Neural progenitor cell (in vitro differentiated cells): ENCODE data around the gene SDK1.

Experiments
- EZH2 ChIP-seq: fragments of 200-600 bp; sonication (generic); IDR thresholded peaks from 2 replicates; pipeline ENCODE4 v1.6.1; 2017; ENCODE audit warnings: antibody characterized with exemption, mild to moderate bottlenecking, moderate library complexity
- TF ChIP-seq, protein P1 (sequence below): fragments of 200-600 bp; sonication (generic); IDR thresholded peaks from 2 replicates; pipeline ENCODE4 v1.5.1; 2017; ENCODE audit warnings: antibody characterized with exemption, mild to moderate bottlenecking

DNA sequence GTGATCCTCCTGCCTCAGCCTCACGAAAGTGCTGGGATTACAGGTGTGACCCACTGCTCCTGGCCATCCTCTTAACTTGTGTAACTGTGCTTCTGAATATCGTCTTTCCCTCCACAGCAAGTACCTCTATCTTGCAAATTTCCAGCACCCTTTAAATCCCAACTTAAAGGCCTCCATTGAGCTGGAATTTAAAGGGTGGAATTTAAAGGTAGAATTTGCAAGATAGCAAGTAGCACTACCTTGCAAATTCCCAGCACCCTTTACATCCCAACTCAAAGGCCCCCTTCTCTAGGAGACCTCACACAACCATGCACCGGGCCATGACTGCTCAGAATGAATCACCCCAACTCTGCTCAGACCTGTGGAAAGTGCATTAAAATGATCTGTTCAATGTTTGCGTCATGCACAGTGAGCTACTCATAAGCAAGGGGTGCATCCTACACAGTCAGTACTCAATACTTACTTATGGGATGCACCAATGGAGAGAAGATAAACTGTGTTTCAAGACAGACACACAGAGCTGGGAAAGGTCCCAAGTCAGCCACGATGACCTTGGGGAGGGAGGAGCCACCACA is 17.8 kb upstream of the SDK1 start:
- TF ChIP-seq, protein P1, sequence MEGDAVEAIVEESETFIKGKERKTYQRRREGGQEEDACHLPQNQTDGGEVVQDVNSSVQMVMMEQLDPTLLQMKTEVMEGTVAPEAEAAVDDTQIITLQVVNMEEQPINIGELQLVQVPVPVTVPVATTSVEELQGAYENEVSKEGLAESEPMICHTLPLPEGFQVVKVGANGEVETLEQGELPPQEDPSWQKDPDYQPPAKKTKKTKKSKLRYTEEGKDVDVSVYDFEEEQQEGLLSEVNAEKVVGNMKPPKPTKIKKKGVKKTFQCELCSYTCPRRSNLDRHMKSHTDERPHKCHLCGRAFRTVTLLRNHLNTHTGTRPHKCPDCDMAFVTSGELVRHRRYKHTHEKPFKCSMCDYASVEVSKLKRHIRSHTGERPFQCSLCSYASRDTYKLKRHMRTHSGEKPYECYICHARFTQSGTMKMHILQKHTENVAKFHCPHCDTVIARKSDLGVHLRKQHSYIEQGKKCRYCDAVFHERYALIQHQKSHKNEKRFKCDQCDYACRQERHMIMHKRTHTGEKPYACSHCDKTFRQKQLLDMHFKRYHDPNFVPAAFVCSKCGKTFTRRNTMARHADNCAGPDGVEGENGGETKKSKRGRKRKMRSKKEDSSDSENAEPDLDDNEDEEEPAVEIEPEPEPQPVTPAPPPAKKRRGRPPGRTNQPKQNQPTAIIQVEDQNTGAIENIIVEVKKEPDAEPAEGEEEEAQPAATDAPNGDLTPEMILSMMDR, result no peak
- no peak for TF ChIP-seq EZH2
